Posterior vena cava (tissue), 2 donors: ENCODE results near the gene ACTBL2. TPM values are rescaled to one million over a fixed set of nuclear protein-coding genes. Genes with fewer than 3 reads are reported as not detected.

Experiments
- DNase-seq: peaks from one replicate; pipeline ENCODE4 v3.0.0-alpha.2; 2020; ENCODE audit warnings: low spot score
- intact Hi-C, 2 donors: fragments of 100-400 bp; cut with DNase I; formaldehyde crosslinking; loops; one replicate each; pipeline versions ENCODE4 v1.14.1 to v1.14.2; 2022 to 2023
- total RNA-seq, 2 donors: library from RNA; stranded (reverse); fragmentation: NEBNext Ultra II Directional; extraction: Animal tissue kit (Norgen Biotek cat#: 25700); gene quantifications; one replicate each; pipeline ENCODE4 v1.2.1, GENCODE V29; 2021
- donor health status: DM: yes; HTN: yes; CAD: no.
- donor health status: DM: yes; HTN: yes; CAD: no.

ACTBL2 gene
- total RNA-seq, 2 donors from 2014 or later, result not detected

DNA sequence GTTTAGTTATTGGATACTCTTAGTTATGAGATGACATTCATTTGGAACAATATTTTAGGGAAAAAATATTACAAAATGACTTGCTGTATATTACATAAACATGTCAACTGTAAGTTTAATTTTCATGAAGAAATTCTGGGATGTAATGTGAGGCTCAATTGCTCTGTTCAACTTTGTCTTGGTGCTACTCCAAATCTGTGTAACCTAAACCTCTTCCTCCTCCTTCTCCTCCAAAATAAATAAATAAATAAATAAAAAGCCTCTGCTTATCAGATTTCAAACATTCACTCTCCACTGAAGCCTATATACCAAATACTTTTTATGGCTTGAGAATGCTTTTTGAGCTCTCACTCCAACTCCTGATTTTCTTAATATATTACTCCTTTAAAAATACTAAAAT is 27.7 kb downstream of the ACTBL2 start:
- intact Hi-C loops, result no loop called here
- no peak for DNase-seq

GRCh38 chr5:57453728-57454127 is 28.9 kb downstream of the ACTBL2 start:
- intact Hi-C loops, result no loop called here
- no peak for DNase-seq

DNA sequence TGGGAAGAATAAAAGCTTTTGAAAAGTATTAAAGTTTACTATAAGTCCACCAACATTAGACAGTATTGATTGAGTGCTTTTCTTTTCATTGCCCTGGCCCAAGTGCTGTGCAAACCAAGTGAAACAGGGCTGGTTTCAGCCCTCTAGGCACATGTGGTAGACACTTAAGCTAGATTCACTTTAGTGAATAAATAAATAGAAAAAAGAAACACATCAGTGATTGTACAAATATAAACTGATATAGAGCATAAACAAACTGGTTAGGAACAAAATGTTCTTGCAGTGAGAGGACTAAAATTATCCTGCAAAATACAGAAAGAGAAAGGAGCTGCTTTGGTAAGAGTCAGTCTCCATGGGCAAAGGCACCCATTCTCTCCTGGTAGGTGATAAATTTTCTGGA is 29.7 kb downstream of the ACTBL2 start:
- intact Hi-C loops, result no loop called here
- DNase-seq, result no peak

GRCh38 chr5:57450991-57451876 is 31.4 kb downstream of the ACTBL2 start:
- DNase-seq, result no peak
- intact Hi-C loops, result no loop called here

- intact Hi-C loops, result no loop called here
- DNase-seq, result no peak
These were observed 33.9 kb downstream of the ACTBL2 start for GRCh38 chr5:57448751-57449150.

- intact Hi-C loops, result no loop called here
- no peak for DNase-seq
These were observed 34.3 kb downstream of the ACTBL2 start for GRCh38 chr5:57448287-57448686.

GRCh38 chr5:57447658-57448057 is 35.0 kb downstream of the ACTBL2 start:
- intact Hi-C loops, result no loop called here
- no peak for DNase-seq

DNA sequence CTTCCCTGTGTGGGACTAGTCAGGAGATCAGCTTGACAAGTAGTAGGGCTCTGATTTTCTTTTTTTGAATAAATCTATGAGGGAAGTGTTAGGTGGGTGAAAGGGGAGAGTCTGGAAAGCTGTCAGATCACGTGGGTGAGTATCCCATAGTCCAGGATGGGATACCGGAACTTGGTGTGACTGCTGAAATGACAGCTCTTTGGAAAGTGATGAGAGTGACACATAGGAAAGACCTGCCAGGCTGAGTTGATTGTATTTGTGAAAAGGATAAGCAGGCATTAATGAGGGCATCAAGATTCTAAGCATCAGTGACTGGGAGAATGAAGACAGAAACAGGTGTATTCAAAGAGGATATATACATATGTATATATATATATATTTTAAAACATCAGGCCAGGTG is 35.6 kb downstream of the ACTBL2 start:
- no peak for DNase-seq
- intact Hi-C loops, result no loop called here

DNA sequence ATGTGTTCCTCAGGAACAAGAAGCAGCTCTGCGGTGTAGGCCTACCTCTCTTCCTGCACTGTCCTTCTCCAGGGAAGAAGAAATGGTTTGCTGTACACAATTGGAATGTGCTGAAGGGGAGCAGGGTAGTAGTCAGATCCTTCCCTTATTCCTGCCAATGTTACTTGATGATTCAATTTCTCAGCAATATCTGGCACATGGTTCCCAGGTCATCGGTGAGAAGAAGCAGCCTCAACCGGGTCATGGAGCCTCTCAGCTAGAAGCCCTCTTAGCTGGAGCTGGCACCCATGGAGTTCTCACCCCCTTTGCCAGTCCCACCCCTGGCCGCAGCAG is 36.9 kb downstream of the ACTBL2 start:
- intact Hi-C loops, result no loop called here
- DNase-seq, result no peak

DNA sequence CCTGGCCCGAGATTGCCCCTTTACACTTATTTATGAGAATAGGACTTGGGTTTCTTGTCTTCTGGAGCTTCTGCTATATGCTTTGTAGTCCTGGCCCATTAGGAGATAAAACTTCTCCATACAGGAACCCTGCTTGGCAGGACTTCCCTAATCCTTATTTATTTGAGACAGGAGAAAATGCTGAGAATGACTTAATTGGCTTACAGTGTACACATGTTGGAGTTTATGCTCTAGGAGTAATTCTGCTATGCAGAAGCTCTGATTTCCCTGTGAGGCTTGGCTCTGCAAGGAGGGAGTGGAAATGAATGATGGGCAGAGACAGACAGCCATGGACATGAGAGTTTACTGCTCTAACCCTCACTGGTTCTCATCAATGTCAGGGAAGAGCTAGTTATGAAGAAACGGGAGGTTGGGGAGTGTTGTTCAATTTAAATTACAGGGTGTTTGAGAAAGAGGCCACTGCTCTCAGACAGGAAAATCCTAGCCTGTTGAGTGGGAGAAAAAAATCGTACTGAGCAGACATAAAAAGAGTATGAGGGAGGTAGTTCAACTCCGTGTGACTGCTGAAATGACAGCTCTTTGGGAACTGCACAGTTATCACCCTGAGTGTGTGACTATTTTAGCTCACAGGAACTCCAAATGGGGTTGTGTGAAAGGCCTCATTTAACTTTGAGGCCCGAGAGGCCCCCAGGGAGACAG is 37.5 kb downstream of the ACTBL2 start:
- no peak for DNase-seq
- intact Hi-C loops, result no loop called here

- no peak for DNase-seq
These were observed 40.4 kb downstream of the ACTBL2 start for GRCh38 chr5:57442080-57442839.

DNA sequence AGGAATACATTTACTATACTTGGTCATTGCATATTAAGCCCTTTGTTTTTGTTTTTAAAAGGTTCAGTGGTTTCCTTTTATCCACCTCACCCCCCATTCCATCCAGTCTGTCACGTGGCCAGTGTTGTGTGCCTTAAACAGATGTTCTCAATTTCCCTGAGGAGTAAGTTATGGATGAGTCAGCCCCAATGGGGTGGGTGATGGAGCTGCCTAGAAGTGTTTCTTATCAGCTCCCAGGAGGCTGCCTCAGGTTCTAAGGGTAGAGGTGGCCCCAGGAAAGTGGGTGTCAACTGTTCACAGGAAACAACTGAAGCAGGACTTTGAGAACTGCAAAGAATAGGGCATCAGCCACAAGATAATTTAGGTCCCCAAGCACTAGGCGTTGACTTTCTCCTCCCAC is 41.1 kb downstream of the ACTBL2 start:
- DNase-seq, result no peak
- intact Hi-C loops, result no loop called here

More at GRCh38 chr5:57442080-57442839, 40.4 kb downstream of the ACTBL2 start:
- intact Hi-C loops, result no loop called here

DNA sequence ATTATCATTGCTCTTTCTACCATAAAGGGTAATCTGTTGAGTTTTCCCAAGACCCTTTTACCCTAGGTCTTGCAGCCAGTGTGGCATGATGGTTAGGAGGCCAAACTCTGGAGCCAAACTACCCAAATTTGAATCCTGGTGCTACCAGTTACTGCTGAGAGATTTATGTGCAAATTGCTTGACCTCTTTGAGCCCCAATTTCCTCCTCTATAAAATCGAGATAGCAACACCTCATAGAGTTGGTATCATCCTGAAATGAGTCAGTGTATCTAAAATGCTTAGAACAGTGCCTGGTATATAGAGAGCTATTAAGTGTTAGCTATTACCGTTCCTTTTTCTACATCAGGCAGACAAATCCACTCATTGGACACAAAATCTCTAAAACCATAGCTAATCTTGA is 43.0 kb downstream of the ACTBL2 start:
- no peak for DNase-seq
- intact Hi-C loops, result no loop called here

- intact Hi-C loops, result no loop called here
- DNase-seq, result no peak
These were observed 44.4 kb downstream of the ACTBL2 start for GRCh38 chr5:57437976-57438805.

- no peak for DNase-seq
- intact Hi-C loops, result no loop called here
These were observed 46.0 kb downstream of the ACTBL2 start for GRCh38 chr5:57436586-57436985.

DNA sequence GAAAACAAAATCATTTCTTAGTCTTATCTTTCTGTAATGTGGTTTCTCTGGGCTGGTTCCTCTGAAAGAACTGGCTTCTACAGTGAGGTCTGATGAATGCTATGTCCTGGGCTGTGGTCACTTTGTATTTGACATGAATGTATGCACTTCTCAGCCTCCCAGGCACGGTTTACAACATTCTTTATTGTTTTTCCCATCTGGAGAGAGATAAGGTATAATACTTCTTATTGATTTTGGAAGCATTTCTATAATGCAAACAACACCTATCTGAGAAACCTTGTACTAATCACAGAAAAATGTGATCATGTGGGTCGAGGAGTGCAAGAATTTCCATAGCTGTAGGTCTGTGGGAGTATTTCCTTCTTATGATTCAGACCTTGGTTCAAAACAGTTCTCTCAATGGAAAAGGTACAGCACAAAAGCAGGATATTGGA is 46.9 kb downstream of the ACTBL2 start:
- DNase-seq, result no peak
- intact Hi-C loops, result no loop called here

GRCh38 chr5:57434683-57435082 is 47.9 kb downstream of the ACTBL2 start:
- intact Hi-C loops, result no loop called here

DNA sequence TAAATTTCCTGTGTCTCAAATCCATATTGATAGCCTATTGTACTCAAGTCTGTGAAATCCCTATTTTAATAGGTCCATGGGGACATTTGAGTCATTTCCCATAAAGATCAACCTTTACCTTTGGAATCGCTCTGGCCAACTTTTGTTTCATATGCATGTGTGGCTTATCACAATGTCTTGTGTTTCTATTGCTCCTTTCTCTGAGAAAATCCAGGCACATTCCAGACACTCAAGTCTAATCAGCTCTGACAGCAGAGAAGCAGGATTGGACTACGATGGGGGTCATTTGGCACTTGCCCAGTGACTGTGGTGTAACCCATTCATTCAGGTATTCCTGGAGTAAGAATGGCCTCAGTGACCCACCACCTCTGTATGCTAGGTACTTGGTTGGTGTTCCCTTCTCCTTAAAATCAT is 48.4 kb downstream of the ACTBL2 start:
- DNase-seq, result no peak
- intact Hi-C loops, result no loop called here

More at GRCh38 chr5:57434683-57435082, 47.9 kb downstream of the ACTBL2 start:
- no peak for DNase-seq

GRCh38 chr5:57432876-57433275 is 49.7 kb downstream of the ACTBL2 start:
- intact Hi-C loops, result no loop called here
- DNase-seq, result no peak
